Measurements from ENCODE around the gene CPEB4. TPM values are rescaled to one million over a fixed set of nuclear protein-coding genes. Genes with fewer than 3 reads are reported as not detected.

CPEB4 gene
- total RNA-seq, 1 experiment from 2014 or later: 86.7 TPM

- intact Hi-C loops (cut with micrococcal nuclease): loop anchor here (1.0 to 10.0 kb wide), 4 partner anchors 206 to 1268 kb away; no protein-coding TSS in a partner anchor
- peak overlapping the region; percentile 59 for H3K4me3 Mint-ChIP-seq (ENCODE audit: unreplicated experiment)
- H3K9me3 Mint-ChIP-seq (ENCODE audit: unreplicated experiment): no peaks in the 10 kb centered on the region
- TF ChIP-seq, protein P1, sequence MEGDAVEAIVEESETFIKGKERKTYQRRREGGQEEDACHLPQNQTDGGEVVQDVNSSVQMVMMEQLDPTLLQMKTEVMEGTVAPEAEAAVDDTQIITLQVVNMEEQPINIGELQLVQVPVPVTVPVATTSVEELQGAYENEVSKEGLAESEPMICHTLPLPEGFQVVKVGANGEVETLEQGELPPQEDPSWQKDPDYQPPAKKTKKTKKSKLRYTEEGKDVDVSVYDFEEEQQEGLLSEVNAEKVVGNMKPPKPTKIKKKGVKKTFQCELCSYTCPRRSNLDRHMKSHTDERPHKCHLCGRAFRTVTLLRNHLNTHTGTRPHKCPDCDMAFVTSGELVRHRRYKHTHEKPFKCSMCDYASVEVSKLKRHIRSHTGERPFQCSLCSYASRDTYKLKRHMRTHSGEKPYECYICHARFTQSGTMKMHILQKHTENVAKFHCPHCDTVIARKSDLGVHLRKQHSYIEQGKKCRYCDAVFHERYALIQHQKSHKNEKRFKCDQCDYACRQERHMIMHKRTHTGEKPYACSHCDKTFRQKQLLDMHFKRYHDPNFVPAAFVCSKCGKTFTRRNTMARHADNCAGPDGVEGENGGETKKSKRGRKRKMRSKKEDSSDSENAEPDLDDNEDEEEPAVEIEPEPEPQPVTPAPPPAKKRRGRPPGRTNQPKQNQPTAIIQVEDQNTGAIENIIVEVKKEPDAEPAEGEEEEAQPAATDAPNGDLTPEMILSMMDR (IDR thresholded peaks at IDR 0.05; ENCODE audit: unreplicated experiment): peak; percentile 95
- peaks cover 20% of the 10 kb centered on the region for H3K27me3 Mint-ChIP-seq (ENCODE audit: insufficient read depth, unreplicated experiment)
- DNase-seq (ENCODE audit: unreplicated experiment): peak; percentile 87
- no peaks in the 10 kb centered on the region for H3K36me3 Mint-ChIP-seq (ENCODE audit: insufficient read depth, unreplicated experiment)
- H3K27ac Mint-ChIP-seq (ENCODE audit: low read depth, unreplicated experiment): peak overlapping the region; percentile 57
- CTCF ChIA-PET: interaction anchor here (0.5 to 11.0 kb wide), 60 partner anchors 8 to 1196 kb away, joined by 3 to 334 read pairs (median 4); partner anchors contain the start of genes BOD1 and NSG2
- BruUV-seq (replicated peaks): no TSS peak
- POLR2A ChIA-PET: interaction anchor here (0.7 to 3.2 kb wide), 6 partner anchors 9 to 354 kb away, joined by 3 to 64 read pairs (median 4); partner anchors contain the start of gene BOD1
- peaks cover 23% of the 10 kb centered on the region for H3K4me1 Mint-ChIP-seq (ENCODE audit: insufficient read depth, unreplicated experiment)
These were observed 84.9 kb downstream of the CPEB4 start for GRCh38 chr5:173972925-173973615.

- Mint-ChIP-seq H3K9me3 (ENCODE audit: unreplicated experiment) (no peaks in the 10 kb centered on the region), H3K36me3 (ENCODE audit: insufficient read depth, unreplicated experiment) (no peaks in the 10 kb centered on the region), H3K27me3 (ENCODE audit: insufficient read depth, unreplicated experiment) (peaks cover 26% of the 10 kb centered on the region), H3K4me1 (ENCODE audit: insufficient read depth, unreplicated experiment) (peaks cover 23% of the 10 kb centered on the region), H3K4me3 (ENCODE audit: unreplicated experiment) (peak overlapping the region; percentile 59), H3K27ac (ENCODE audit: low read depth, unreplicated experiment) (peak overlapping the region; percentile 57)
- intact Hi-C loops (cut with micrococcal nuclease): loop anchor here (1.0 to 10.0 kb wide), 4 partner anchors 207 to 1269 kb away; no protein-coding TSS in a partner anchor
- POLR2A ChIA-PET: interaction anchor here (0.7 to 3.2 kb wide), 7 partner anchors 10 to 917 kb away, joined by 3 to 64 read pairs (median 4); partner anchors contain the start of gene BOD1
- peak; percentile 23 for DNase-seq (ENCODE audit: unreplicated experiment)
- TF ChIP-seq, protein P1 (IDR thresholded peaks at IDR 0.05; ENCODE audit: unreplicated experiment): no peak
- CTCF ChIA-PET: interaction anchor here (0.6 to 11.0 kb wide), 55 partner anchors 8 to 681 kb away, joined by 3 to 334 read pairs (median 4); partner anchors contain the start of genes BOD1 and NSG2
- no TSS peak for BruUV-seq (replicated peaks)
These were observed 85.4 kb downstream of the CPEB4 start for GRCh38 chr5:173973616-173973969.

DNA sequence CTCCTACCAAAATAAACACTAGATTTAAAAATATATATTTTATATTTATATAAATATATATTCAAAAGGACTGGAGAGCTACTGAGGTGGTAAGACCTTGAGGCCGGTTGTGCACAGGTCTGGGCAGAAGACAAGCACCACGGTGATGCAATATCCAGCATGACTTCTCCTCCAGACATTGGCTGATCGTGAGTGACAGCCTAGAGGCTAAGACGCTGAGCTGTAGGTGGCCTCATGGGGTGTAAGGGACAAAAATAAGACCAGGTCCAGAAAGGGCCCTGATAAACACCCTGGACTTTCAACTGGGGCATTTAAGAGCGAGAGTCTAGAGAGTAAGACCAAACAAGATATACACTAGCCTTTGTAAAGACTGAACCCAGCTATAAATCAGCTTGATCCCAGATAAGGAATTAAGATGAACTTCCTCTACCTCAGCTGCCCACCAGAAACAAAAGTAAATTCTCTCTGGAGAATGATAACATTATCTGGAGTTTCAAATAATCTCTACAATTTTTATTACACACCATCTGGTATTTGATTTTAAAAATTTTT is 86.6 kb downstream of the CPEB4 start:
- peaks cover 37% of the 10 kb centered on the region for H3K27me3 Mint-ChIP-seq (ENCODE audit: insufficient read depth, unreplicated experiment)
- no peak overlapping the region for H3K4me3 Mint-ChIP-seq (ENCODE audit: unreplicated experiment)
- CTCF ChIA-PET: interaction anchor here (0.5 to 11.0 kb wide), 25 partner anchors 9 to 680 kb away, joined by 3 to 334 read pairs (median 4); partner anchors contain the start of gene BOD1
- no peak overlapping the region for H3K27ac Mint-ChIP-seq (ENCODE audit: low read depth, unreplicated experiment)
- TF ChIP-seq, protein P1 (IDR thresholded peaks at IDR 0.05; ENCODE audit: unreplicated experiment): no peak
- H3K4me1 Mint-ChIP-seq (ENCODE audit: insufficient read depth, unreplicated experiment): peaks cover 18% of the 10 kb centered on the region
- H3K9me3 Mint-ChIP-seq (ENCODE audit: unreplicated experiment): no peaks in the 10 kb centered on the region
- no TSS peak for BruUV-seq (replicated peaks)
- intact Hi-C loops (cut with micrococcal nuclease): loop anchor here (10.0 kb wide), 1 partner anchor 1270 kb away; no protein-coding TSS in a partner anchor
- peak; percentile 27 for DNase-seq (ENCODE audit: unreplicated experiment)
- H3K36me3 Mint-ChIP-seq (ENCODE audit: insufficient read depth, unreplicated experiment): no peaks in the 10 kb centered on the region
- POLR2A ChIA-PET: interaction anchor here (0.7 to 3.2 kb wide), 6 partner anchors 9 to 918 kb away, joined by 3 to 64 read pairs (median 4); partner anchors contain the start of genes BOD1 and CPEB4

Data from MCF 10A (cell line).